DND-41 (cell line): Measurements from ENCODE around the gene GALNT1.

Source experiments
- EZH2 ChIP-seq: IDR thresholded peaks from 3 replicates; pipeline ENCODE4 v1.6.1; 2012; ENCODE audit warnings: borderline replicate concordance, low read depth, mild to moderate bottlenecking, moderate library complexity, low read length, inconsistent platforms; ENCODE audit not compliant: severe bottlenecking
- TF ChIP-seq, protein P1 (sequence below): IDR thresholded peaks from 2 replicates; pipeline ENCODE4 v1.5.1; 2012; ENCODE audit warnings: borderline replicate concordance, low read length, moderate library complexity, mild to moderate bottlenecking; ENCODE audit not compliant: poor library complexity, severe bottlenecking; ENCODE audit errors: extremely low read depth

GRCh38 chr18:35694808-35695207 lies 113.3 kb downstream of the GALNT1 start:
- TF ChIP-seq, protein P1, sequence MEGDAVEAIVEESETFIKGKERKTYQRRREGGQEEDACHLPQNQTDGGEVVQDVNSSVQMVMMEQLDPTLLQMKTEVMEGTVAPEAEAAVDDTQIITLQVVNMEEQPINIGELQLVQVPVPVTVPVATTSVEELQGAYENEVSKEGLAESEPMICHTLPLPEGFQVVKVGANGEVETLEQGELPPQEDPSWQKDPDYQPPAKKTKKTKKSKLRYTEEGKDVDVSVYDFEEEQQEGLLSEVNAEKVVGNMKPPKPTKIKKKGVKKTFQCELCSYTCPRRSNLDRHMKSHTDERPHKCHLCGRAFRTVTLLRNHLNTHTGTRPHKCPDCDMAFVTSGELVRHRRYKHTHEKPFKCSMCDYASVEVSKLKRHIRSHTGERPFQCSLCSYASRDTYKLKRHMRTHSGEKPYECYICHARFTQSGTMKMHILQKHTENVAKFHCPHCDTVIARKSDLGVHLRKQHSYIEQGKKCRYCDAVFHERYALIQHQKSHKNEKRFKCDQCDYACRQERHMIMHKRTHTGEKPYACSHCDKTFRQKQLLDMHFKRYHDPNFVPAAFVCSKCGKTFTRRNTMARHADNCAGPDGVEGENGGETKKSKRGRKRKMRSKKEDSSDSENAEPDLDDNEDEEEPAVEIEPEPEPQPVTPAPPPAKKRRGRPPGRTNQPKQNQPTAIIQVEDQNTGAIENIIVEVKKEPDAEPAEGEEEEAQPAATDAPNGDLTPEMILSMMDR: no peak
- no peak for TF ChIP-seq EZH2
